NCI-H2196 treated with DMSO at 0.1 percent for 48 hours (cell line): ENCODE data around the gene ZNF574.

Source experiments
- DNase-seq: peaks from one replicate; lab custom pipeline; 2025; ENCODE audit not compliant: unreplicated experiment; lab: John Stamatoyannopoulos, UW

The ZNF574 gene

GRCh38 chr19:42122691-42123607 is 47.0 kb downstream of the ZNF574 start:
- DNase-seq = no peak

GRCh38 chr19:42123765-42124164 is 47.8 kb downstream of the ZNF574 start:
- DNase-seq = no peak

- DNase-seq = no peak
These were observed 48.5 kb downstream of the ZNF574 start for GRCh38 chr19:42124386-42124901.

GRCh38 chr19:42125536-42125935 is 49.6 kb downstream of the ZNF574 start:
- no peak for DNase-seq

- no peak for DNase-seq
These were observed 50.6 kb downstream of the ZNF574 start for GRCh38 chr19:42126574-42126973.

- DNase-seq = no peak
These were observed 53.7 kb downstream of the ZNF574 start for GRCh38 chr19:42129399-42130253.

GRCh38 chr19:42130254-42130573 is 54.2 kb downstream of the ZNF574 start:
- DNase-seq = no peak
